Measurements from ENCODE around the gene ZNF226.
"Not testable (repeated sequence)": the region's sequence is repeated elsewhere in the genome, so short reads cannot be mapped to it uniquely, and the experiment has no call there.

The ZNF226 gene

DNA sequence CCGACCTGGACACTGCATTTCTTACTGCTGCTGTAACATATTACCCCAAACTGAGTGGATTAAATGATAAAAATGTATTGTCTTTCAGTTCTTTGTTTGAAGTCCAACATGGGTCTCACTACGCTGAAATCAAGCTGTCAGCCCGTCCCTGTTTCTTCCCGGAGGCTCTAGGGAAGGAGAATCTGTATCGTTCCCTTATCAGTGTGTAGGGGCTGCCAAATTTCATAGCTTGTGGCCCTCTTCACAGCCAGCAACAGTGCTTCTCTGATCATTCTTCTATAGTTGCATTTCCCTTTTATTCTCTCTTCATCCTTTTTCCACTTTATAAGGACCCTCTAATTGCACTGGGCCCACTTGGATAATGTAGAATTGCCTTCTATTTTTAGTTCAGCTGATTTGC, 13.4 kb upstream of the ZNF226 start:
- TF ChIP-seq, protein P1, sequence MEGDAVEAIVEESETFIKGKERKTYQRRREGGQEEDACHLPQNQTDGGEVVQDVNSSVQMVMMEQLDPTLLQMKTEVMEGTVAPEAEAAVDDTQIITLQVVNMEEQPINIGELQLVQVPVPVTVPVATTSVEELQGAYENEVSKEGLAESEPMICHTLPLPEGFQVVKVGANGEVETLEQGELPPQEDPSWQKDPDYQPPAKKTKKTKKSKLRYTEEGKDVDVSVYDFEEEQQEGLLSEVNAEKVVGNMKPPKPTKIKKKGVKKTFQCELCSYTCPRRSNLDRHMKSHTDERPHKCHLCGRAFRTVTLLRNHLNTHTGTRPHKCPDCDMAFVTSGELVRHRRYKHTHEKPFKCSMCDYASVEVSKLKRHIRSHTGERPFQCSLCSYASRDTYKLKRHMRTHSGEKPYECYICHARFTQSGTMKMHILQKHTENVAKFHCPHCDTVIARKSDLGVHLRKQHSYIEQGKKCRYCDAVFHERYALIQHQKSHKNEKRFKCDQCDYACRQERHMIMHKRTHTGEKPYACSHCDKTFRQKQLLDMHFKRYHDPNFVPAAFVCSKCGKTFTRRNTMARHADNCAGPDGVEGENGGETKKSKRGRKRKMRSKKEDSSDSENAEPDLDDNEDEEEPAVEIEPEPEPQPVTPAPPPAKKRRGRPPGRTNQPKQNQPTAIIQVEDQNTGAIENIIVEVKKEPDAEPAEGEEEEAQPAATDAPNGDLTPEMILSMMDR (IDR thresholded peaks at IDR 0.05; ENCODE audit: low read depth, low read length) = no peak
- TF ChIP-seq, protein P2, sequence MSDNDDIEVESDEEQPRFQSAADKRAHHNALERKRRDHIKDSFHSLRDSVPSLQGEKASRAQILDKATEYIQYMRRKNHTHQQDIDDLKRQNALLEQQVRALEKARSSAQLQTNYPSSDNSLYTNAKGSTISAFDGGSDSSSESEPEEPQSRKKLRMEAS (IDR thresholded peaks at IDR 0.05; ENCODE audit: low read depth, low read length) = no peak
- TF ChIP-seq POLR2A (IDR thresholded peaks at IDR 0.05; ENCODE audit: extremely low read depth, insufficient read length) (no peak), MYC (IDR thresholded peaks at IDR 0.05; ENCODE audit: low read depth, low read length) (no peak)
- H3K4me3 ChIP-seq (ENCODE audit: low read depth, low read length) = no peak overlapping the region
- DNase-seq (ENCODE audit: low read depth) = no peak

DNA sequence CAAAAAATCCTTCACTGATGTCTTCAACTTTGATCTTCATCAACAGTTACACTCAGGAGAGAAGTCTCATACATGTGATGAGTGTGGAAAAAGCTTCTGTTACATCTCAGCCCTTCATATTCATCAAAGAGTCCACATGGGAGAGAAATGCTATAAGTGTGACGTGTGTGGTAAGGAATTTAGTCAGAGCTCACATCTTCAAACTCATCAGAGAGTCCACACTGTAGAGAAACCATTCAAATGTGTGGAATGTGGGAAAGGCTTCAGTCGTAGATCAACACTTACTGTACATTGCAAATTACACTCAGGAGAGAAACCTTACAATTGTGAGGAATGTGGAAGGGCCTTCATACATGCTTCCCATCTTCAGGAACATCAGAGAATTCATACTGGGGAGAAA, 8.4 kb upstream of the ZNF226 start:
- no peak overlapping the region for H3K4me3 ChIP-seq (ENCODE audit: low read depth, low read length)
- no peak for DNase-seq (ENCODE audit: low read depth)
- TF ChIP-seq MYC (IDR thresholded peaks at IDR 0.05; ENCODE audit: low read depth, low read length) = no peak
- TF ChIP-seq, protein P1 (IDR thresholded peaks at IDR 0.05; ENCODE audit: low read depth, low read length) = no peak
- TF ChIP-seq POLR2A (IDR thresholded peaks at IDR 0.05; ENCODE audit: extremely low read depth, insufficient read length) = no peak
- TF ChIP-seq, protein P2 (IDR thresholded peaks at IDR 0.05; ENCODE audit: low read depth, low read length) = no peak

DNA sequence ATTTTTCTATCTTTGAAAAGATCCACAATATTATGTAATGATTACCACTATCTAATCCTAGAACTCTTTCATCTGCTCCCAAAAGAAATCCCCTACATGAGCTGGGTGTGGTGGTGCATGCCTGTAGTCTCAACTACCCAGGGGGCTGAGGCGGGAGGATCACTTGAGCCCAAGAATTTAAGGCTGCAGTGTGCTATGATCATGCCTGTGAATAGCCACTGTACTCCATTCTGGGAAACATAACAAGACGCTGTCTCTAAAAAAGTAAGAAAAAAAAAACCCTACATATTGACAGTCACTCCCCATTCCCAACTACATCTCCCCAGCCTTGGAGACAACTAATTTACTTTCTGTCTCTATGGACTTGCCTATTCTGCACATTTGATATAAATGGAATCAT, 1.1 kb upstream of the ZNF226 start:
- TF ChIP-seq, protein P1 (IDR thresholded peaks at IDR 0.05; ENCODE audit: low read depth, low read length) = no peak
- TF ChIP-seq POLR2A (IDR thresholded peaks at IDR 0.05; ENCODE audit: extremely low read depth, insufficient read length) = no peak
- TF ChIP-seq MYC (IDR thresholded peaks at IDR 0.05; ENCODE audit: low read depth, low read length) = no peak
- TF ChIP-seq, protein P2 (IDR thresholded peaks at IDR 0.05; ENCODE audit: low read depth, low read length) = no peak
- DNase-seq (ENCODE audit: low read depth) = no peak
- no peak overlapping the region for H3K4me3 ChIP-seq (ENCODE audit: low read depth, low read length)

DNA sequence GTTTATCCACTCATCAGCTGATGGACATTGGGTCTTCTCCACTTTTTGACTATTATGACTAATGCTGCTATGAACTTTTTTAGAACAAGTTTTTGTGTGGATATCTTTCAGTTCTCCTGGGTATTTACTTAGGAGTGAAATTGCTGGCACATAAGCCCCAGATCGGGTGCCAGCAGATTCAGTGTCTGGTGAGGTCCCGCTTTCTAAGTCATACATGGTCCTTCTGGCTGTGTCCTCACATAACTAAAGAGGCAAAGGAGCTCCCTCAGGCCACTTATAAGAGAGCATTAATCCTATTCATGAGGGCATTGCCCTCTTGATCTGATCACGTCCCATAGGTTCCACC, 600 bp upstream of the ZNF226 start:
- DNase-seq (ENCODE audit: low read depth) = no peak
- peak overlapping the region; percentile 90 for H3K4me3 ChIP-seq (ENCODE audit: low read depth, low read length)
- TF ChIP-seq MYC (IDR thresholded peaks at IDR 0.05; ENCODE audit: low read depth, low read length) (no peak), POLR2A (IDR thresholded peaks at IDR 0.05; ENCODE audit: extremely low read depth, insufficient read length) (no peak)
- TF ChIP-seq, protein P2 (IDR thresholded peaks at IDR 0.05; ENCODE audit: low read depth, low read length) = no peak
- TF ChIP-seq, protein P1 (IDR thresholded peaks at IDR 0.05; ENCODE audit: low read depth, low read length) = no peak

DNA sequence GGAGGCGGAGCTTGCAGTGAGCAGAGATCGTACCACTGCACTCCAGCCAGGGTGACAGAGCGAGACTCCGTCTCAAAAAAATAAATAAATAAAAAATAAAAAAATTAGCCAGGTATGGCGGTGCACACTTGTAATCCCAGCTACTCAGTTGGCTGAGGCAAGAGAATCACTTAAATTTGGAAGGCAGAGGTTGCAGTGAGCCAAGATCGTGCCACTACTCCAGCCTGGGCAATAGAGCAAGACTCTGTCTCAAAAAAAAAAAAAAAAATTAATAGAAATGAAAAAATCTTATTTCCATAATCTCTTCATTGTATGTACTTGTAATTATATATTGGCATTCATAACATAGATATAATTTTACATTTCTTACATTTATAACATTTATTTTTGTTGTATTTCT, 5.8 kb downstream of the ZNF226 start:
- H3K4me3 ChIP-seq (ENCODE audit: low read depth, low read length); DNase-seq (ENCODE audit: low read depth): not testable (repeated sequence)

DNA sequence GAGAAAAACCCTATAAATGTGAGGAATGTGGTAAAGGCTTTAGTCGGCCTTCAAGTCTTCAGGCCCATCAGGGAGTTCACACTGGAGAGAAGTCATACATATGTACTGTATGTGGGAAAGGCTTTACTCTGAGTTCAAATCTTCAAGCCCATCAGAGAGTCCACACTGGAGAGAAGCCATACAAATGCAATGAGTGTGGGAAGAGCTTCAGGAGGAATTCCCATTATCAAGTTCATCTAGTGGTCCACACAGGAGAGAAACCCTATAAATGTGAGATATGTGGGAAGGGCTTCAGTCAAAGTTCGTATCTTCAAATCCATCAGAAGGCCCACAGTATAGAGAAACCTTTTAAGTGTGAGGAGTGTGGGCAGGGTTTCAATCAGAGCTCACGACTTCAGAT, 11.7 kb downstream of the ZNF226 start:
- H3K4me3 ChIP-seq (ENCODE audit: low read depth, low read length) = no peak overlapping the region
- no peak for DNase-seq (ENCODE audit: low read depth)
- TF ChIP-seq, protein P1 (IDR thresholded peaks at IDR 0.05; ENCODE audit: low read depth, low read length) = no peak
- TF ChIP-seq POLR2A (IDR thresholded peaks at IDR 0.05; ENCODE audit: extremely low read depth, insufficient read length) (no peak), MYC (IDR thresholded peaks at IDR 0.05; ENCODE audit: low read depth, low read length) (no peak)
- TF ChIP-seq, protein P2 (IDR thresholded peaks at IDR 0.05; ENCODE audit: low read depth, low read length) = no peak

All from NB4 (cell line).